GM19463 (cell line): ENCODE results near the gene SLC16A3.
"Not testable (repeated sequence)": the region's sequence is repeated elsewhere in the genome, so short reads cannot be mapped to it uniquely, and the experiment has no call there.

ENCODE experiments used
- ATAC-seq: cut with Tn5 transposase; IDR thresholded peaks from one replicate; pipeline ENCODE4 v1.9.1; 2021; ENCODE audit warnings: mild to moderate bottlenecking, moderate library complexity; ENCODE audit not compliant: unreplicated experiment

SLC16A3 gene

DNA sequence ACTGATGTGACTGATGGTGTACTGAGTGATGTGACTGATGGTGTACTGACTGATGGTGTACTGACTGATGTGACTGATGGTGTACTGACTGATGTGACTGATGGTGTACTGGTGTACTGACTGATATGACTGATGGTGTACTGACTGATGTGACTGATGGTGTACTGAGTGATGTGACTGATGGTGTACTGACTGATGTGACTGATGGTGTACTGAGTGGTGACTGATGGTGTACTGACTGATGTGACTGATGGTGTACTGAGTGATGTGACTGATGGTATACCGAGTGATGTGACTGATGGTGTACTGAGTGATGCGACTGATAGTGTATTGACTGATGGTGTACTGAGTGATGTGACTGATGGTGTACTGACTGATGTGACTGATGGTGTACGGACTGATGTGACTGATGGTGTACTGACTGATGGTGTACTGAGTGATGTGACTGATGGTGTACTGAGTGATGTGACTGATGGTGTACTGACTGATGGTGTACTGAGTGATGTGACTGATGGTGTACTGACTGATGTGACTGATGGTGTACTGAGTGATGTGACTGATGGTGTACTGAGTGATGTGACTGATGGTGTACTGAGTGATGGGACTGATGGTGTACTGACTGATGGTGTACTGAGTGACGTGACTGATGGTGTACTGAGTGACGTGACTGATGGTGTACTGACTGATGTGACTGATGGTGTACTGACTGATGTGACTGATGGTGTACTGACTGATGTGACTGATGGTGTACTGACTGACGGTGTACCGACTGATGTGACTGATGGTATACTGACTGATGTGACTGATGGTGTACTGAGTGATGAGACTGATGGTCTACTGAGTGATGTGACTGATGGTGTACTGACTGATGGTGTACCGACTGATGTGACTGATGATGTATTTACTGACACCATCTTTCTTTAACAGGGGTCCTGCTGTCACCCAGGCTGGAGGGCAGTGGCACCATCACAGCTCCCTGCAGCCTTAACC, 31.4 kb downstream of the SLC16A3 start:
- not testable (repeated sequence) for ATAC-seq

DNA sequence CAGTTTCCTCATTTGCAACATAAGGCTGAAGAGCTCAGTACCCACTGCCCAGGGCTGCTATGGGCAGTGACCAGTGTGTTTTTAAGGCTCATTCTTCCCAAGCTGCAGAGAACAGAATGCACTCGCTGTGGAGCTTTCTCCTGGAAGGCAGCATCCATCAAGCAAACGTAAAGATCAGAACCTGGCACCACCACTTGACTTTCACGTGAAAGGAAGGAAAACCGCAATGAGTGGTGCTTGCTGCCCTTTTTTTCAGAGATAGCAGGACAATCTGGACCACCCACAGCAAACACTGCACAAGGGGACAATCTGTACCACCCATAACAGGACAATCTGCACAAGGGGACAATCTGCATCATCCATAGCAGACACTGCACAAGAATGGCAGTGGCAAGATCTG, 33.5 kb downstream of the SLC16A3 start:
- no peak for ATAC-seq

DNA sequence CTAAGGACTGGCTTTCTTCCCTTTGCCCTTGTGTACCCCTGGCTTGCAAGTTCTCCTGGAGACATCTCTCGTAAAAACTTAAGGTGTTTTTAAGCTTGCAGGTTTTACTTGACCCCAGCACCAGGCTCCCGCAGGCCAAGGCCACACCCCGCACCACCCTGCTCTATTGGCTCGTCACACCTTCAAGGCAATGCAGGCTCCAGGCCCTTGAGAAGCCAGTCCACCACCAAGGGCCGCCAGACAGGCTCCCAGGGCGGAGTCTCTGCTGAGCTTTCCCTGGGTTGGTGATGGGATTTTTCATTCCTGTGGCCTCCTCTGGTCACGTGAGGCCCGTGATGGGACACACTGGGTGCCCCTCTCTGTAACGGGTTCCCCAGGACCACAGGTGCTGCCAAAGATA, 34.8 kb downstream of the SLC16A3 start:
- no peak for ATAC-seq

DNA sequence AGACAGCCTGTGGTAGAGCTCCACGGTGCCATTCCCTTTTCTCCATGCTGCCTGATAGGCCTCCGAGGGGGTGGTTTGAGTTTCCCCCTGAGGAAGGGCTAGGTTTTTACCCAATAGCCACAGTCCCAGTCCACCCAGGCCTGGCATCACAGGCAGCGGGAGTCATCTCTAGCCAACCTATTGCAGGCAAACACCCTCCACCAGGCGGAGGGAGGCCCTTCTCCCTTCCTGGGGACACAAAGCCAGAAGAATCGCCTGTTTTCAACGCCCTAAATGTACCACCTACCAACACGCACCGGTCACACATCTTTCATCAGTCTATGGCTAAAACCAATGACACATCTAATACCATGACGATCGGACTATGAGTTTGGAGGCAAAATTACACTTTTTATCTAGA, 37.3 kb downstream of the SLC16A3 start:
- no peak for ATAC-seq

GRCh38 chr17:82267575-82268379, 38.9 kb downstream of the SLC16A3 start:
- ATAC-seq: no peak

- no peak for ATAC-seq
Measured at GRCh38 chr17:82269138-82269881, 40.5 kb downstream of the SLC16A3 start.

DNA sequence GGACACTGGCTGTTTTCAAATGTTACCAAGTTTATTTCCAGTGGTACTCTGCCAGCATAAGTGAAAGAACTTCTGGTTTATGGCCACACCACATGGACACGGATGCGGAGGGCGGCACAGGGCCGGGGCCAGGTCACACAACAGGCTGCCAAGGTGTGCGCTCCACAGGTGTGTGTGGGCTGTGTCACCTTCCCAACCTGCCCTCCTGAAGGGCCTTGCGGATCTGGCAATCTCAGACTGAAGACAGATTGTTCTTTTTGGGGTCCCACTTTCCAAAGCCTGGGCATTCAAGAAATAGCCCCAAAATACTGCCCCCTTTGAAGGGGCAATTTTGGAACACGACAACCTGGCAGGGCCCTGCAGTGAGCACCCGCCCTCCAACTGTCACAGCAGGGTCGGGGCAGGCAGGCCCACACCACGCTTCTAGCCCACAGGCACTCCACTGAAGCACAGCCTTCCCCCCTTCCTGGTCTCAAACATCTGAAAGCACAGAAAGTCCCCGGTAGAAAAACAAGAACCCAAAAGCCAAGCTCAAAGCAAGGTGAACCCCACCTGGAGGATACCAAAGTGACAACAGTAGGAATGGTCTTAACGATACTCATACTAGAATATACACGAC, 41.1 kb downstream of the SLC16A3 start:
- no peak for ATAC-seq

- ATAC-seq: no peak
Measured at GRCh38 chr17:82270651-82271050, 41.8 kb downstream of the SLC16A3 start.

DNA sequence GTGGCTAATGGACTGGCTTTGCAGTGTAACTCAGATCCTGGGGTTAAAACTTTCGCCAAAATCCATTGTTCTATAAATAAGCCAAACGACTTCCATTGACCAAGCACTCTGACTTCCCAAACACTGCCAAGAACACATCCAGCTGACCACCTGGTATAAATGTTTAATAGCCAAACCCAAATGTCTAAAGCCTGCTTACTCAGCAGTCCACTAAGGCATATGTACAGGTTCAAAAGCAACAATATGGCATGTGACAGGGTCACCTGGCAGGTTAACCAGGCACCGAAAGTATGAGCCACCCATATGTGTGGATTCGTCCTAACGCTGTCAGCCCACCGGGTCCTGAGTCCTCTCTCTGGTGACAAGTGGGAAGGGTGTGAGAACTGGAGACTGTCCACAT, 42.6 kb downstream of the SLC16A3 start:
- ATAC-seq: no peak

GRCh38 chr17:82272495-82273326, 43.9 kb downstream of the SLC16A3 start:
- ATAC-seq: no peak

GRCh38 chr17:82273327-82274133, 44.7 kb downstream of the SLC16A3 start, which contains the start of gene CSNK1D:
CSNK1D (minus strand) TSS chr17:82273700; CDS start chr17:82273381, 319 bp downstream.
- ATAC-seq: peak; percentile 82

DNA sequence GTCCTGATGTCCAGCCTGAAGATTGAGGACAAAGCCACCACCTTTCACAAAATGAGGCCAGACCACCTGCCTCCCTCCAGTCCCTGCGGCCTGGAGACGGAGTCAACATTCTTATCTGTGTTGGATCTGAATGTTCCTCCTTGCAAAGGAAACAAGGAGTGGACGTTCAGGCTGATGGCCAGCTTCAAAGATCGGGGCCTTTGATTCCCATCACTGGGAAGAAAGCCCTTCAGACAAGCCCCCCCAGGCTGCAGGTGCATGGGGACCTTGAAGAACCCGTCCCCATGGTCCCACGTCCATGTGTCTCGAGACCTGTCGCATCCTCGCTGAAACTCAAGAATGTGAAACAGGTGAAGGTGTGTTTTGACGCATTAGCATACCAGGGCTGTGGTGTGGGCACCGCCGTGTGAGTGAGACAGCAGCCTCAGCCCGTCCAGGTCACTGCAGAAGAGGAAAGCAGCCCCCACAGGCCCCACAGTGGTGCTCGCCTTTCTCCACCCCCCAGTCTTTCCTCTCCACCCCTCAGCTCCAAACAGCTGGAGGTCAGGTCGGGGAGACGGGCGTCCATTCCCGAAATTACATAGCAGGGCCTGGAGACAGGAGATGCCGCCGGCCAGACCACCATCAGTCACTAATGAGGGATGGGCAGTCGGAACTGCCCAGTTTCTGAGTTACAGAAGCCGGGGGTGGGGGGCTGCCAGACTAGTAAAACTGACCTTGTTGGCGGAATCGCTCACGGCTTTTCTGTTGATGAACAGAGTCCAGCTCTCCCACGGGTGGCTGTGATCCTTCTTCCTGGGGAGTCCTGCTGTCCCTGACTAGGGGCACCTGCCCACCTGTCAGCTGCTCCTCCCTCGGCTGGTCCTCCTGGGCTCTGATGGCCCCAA, 45.5 kb downstream of the SLC16A3 start:
- ATAC-seq: no peak

- no peak for ATAC-seq
Measured at GRCh38 chr17:82275326-82275725, 46.5 kb downstream of the SLC16A3 start.

GRCh38 chr17:82276938-82277337, 48.1 kb downstream of the SLC16A3 start:
- ATAC-seq: no peak

DNA sequence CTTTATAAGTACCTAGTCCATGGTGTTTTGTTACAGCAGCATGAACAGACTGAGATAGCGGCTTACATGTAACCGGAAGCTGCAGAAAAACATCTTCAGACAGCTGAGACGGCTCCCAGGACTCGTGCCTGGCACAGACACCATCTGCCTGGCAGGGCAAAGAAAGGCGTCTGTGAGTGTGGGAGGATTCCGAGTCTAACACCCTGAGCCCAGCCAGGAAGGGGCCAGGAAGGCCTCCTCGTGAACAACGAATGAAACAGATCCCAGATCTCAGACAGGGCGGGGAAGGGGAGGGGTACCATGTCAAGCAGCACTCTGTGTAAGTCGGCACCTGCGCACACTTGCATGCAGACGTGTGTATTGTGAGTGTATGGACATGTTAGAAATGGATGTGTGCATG, 49.0 kb downstream of the SLC16A3 start:
- no peak for ATAC-seq

DNA sequence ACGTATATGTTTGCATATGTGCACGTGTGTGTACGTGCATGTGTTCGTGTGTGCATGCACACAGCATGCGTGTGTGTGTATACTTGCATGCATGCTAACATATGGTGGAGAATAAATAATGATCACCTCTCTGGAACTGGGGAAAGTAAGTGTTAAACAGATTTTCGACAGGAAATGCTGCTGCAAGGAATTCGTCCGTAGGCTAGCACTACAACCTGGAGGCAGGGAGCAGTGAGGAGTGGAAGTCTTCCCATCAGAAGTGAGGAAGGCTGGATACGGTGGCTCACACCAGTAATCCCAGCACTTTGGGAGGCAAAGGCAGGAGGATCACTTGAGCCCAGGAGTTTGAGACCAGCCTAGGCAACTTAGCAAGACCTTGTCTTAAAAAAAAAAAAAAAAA, 49.5 kb downstream of the SLC16A3 start:
- no peak for ATAC-seq

DNA sequence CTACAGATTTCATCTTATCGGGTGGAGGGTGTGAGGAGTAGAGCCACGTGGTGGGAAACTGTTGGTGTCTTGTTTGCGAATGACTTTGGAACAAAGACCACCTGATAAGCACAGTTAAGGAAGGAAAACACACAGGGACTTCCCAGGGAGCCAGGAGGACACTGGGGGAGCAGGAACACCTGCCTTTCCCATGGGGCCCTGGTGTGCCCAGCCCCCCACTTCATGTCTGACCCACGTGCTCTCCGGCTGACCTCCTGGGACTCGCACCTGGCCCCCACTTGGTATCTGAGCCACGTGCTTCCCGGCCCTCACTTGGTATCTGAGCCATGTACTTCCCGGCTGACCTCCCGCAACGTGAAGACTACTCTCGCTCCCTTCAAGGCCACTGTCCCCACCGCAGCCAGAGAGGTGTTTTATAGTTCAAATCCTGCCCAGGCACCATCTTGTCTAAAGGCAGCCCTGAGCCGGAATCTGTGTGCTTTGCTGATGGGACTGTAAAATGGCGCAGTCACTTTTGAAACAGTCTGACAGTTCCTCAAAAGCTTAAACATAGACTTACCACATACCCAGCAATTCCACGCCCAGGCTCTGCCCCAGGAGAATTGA, 50.0 kb downstream of the SLC16A3 start:
- ATAC-seq: no peak
